ENCODE results near the gene SLCO3A1. TPM values are rescaled to one million over a fixed set of nuclear protein-coding genes. Genes with fewer than 3 reads are reported as not detected.

Gene SLCO3A1
- total and polyA plus RNA-seq, 12 donors = 1.8 to 26.6 (median 17.2) TPM

DNA sequence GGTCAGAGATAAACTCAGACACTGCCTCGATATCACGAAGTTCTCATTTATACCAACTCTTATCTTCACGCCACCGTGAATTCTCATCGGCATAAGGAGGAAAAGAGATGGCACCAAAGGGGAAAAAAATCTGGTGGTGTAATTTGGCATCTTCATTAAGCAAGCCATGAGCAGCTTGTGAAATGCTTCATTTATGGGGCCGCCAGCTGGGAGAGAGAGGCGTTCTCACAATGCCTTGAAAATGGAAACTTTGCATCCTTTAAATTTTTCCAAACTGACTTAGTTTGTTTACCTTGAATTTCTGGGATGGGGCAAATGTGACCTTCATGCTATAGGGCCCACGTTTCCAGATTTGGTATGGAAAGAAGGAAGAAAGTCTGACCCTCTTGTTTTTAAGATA is 297.7 kb downstream of the SLCO3A1 start:
- Histone ChIP-seq H3K27ac (no peak overlapping the region), H3K36me3 (replicated peaks in 1 of 2) (no peaks in the 10 kb centered on the region), H3K27me3 (no peaks in the 10 kb centered on the region), H3K4me1 (replicated peaks in 1 of 2) (no peaks in the 10 kb centered on the region), H3K9me3 (replicated peaks in 1 of 3) (no peaks in the 10 kb centered on the region), H3K4me3 (no peak overlapping the region)
- 91 to 96% (median 95%) methylated on average over 8 of the region's 8 CpGs for WGBS, 4 donors
- no peak for DNase-seq
- TF ChIP-seq, protein P1, sequence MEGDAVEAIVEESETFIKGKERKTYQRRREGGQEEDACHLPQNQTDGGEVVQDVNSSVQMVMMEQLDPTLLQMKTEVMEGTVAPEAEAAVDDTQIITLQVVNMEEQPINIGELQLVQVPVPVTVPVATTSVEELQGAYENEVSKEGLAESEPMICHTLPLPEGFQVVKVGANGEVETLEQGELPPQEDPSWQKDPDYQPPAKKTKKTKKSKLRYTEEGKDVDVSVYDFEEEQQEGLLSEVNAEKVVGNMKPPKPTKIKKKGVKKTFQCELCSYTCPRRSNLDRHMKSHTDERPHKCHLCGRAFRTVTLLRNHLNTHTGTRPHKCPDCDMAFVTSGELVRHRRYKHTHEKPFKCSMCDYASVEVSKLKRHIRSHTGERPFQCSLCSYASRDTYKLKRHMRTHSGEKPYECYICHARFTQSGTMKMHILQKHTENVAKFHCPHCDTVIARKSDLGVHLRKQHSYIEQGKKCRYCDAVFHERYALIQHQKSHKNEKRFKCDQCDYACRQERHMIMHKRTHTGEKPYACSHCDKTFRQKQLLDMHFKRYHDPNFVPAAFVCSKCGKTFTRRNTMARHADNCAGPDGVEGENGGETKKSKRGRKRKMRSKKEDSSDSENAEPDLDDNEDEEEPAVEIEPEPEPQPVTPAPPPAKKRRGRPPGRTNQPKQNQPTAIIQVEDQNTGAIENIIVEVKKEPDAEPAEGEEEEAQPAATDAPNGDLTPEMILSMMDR (IDR thresholded peaks at IDR 0.05) = no peak
- no peak for TF ChIP-seq POLR2A (IDR thresholded peaks at IDR 0.05)
- intact Hi-C loops (cut with DNase I) = loop anchor here in 1 of 2 donors (10.0 kb wide), 1 partner anchor 46 kb away; no protein-coding TSS in a partner anchor

DNA sequence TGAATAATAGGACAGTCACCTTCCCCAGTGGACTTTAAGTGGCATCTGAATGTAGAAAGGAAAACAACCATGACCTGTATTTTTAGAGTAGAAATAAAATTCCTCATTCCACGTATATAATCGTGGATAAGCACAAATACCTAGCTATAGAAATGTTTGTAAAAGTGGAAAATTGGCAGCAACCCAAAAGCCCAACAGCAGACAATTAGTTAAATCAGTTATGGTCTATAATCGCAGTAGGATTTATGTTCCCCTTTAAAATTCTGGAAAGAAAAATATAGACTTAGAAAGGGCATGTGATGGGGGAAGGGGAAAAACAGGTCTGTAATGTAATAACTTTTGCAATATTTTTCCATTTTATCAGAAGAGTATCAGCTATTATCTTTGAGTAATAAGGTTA is 298.2 kb downstream of the SLCO3A1 start:
- no peak for TF ChIP-seq POLR2A (IDR thresholded peaks at IDR 0.05)
- TF ChIP-seq, protein P1 (IDR thresholded peaks at IDR 0.05) = no peak
- H3K27me3 ChIP-seq = no peaks in the 10 kb centered on the region
- H3K4me1 ChIP-seq (replicated peaks in 1 of 2) = no peaks in the 10 kb centered on the region
- 48 to 66% (median 54%) methylated on average over 3 of the region's 3 CpGs for WGBS, 4 donors
- H3K36me3 ChIP-seq (replicated peaks in 1 of 2) = no peaks in the 10 kb centered on the region
- no peak overlapping the region for H3K4me3 ChIP-seq
- DNase-seq = no peak
- intact Hi-C loops (cut with DNase I) = loop anchor here in 1 of 2 donors (10.0 kb wide), 1 partner anchor 47 kb away; no protein-coding TSS in a partner anchor
- no peaks in the 10 kb centered on the region for H3K9me3 ChIP-seq (replicated peaks in 1 of 3)
- no peak overlapping the region for H3K27ac ChIP-seq

DNA sequence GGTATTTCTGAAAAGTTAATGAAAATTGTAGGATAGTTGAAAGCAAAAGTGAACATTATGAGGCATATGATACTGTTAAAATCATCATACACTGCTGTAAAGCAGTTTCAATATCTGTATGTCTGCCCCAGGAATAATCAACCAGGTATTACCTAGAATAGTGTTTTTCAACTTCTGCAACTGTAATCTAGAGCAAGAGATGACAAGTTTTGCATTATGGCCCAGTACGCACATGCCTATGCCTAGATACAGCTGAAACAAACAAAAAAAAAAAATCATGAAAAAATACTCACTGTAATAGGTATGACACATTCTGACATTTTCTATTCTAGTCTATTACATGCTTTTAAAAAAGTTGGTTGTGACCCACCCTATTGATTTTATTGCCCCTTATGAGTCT is 299.5 kb downstream of the SLCO3A1 start:
- Histone ChIP-seq H3K4me3 (no peak overlapping the region), H3K27ac (no peak overlapping the region), H3K27me3 (no peaks in the 10 kb centered on the region), H3K9me3 (replicated peaks in 1 of 3) (no peaks in the 10 kb centered on the region), H3K36me3 (replicated peaks in 1 of 2) (no peaks in the 10 kb centered on the region), H3K4me1 (replicated peaks in 1 of 2) (no peaks in the 10 kb centered on the region)
- TF ChIP-seq POLR2A (IDR thresholded peaks at IDR 0.05) = no peak
- TF ChIP-seq, protein P1 (IDR thresholded peaks at IDR 0.05) = no peak
- no peak for DNase-seq
- intact Hi-C loops (cut with DNase I) = loop anchor here in 1 of 2 donors (10.0 kb wide), 1 partner anchor 48 kb away; no protein-coding TSS in a partner anchor
- WGBS, 4 donors = 96 to 100% (median 98%) methylated on average over 1 of the region's 1 CpG

DNA sequence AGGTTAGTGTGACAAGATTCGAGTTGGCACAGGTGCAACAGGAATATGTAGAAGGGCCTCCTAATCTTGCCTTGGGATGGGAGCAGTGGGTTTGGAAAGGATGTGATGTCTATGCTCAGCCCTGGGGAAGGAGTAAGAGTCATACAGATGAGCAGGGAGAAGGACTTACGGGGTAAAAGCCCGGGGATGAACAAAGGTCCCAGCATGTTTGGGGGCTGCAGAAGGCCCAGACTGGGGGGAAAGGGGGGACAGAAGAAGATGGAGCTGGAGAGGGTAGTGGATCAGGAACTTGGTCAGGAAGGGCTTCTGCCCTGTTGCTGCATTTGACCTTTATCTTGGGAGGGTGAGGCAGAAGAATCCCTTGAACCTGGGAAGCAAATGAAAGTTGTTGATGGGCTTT is 300.1 kb downstream of the SLCO3A1 start:
- DNase-seq = peak in 1 of 7 donors; percentile 9
- H3K27ac ChIP-seq = no peak overlapping the region
- H3K9me3 ChIP-seq (replicated peaks in 1 of 3) = no peaks in the 10 kb centered on the region
- H3K4me1 ChIP-seq (replicated peaks in 1 of 2) = no peaks in the 10 kb centered on the region
- no peak overlapping the region for H3K4me3 ChIP-seq
- no peaks in the 10 kb centered on the region for H3K36me3 ChIP-seq (replicated peaks in 1 of 2)
- 87 to 100% (median 90%) methylated on average over 3 of the region's 3 CpGs for WGBS, 4 donors
- intact Hi-C loops (cut with DNase I) = loop anchor here in 1 of 2 donors (10.0 kb wide), 1 partner anchor 49 kb away; no protein-coding TSS in a partner anchor
- no peaks in the 10 kb centered on the region for H3K27me3 ChIP-seq
- TF ChIP-seq, protein P1 (IDR thresholded peaks at IDR 0.05) = no peak
- no peak for TF ChIP-seq POLR2A (IDR thresholded peaks at IDR 0.05)

Data from adrenal gland (tissue), 12 donors.